ENCODE results near the gene XDH. TPM values are rescaled to one million over a fixed set of nuclear protein-coding genes. Genes with fewer than 3 reads are reported as not detected.

Gene XDH
- polyA plus RNA-seq, 1 donor, result 138 TPM

- Histone ChIP-seq H3K27ac (ENCODE audit: low read length) (no peak overlapping the region), H3K9me3 (ENCODE audit: control insufficient read depth, low read depth, low read length) (no peaks in the 10 kb centered on the region), H3K27me3 (ENCODE audit: control insufficient read depth, insufficient read depth, low read length) (no peaks in the 10 kb centered on the region), H3K4me1 (ENCODE audit: control insufficient read depth, insufficient read depth, low read length) (peaks cover 4% of the 10 kb centered on the region), H3K36me3 (ENCODE audit: control insufficient read depth, insufficient read depth, low read length) (peaks cover 59% of the 10 kb centered on the region), H3K4me3 (ENCODE audit: low read length) (no peak overlapping the region)
- DNase-seq, result no peak
- WGBS (ENCODE audit: insufficient coverage, low lambda C conversion rate), result 100% methylated on average over 4 of the region's 7 CpGs
Measured at GRCh38 chr2:31386172-31386571, 28.4 kb downstream of the XDH start.

- H3K9me3 ChIP-seq (ENCODE audit: control insufficient read depth, low read depth, low read length), result no peaks in the 10 kb centered on the region
- WGBS (ENCODE audit: insufficient coverage, low lambda C conversion rate), result no CpG with 5 or more reads among the region's 3 CpGs
- peaks cover 71% of the 10 kb centered on the region for H3K36me3 ChIP-seq (ENCODE audit: control insufficient read depth, insufficient read depth, low read length)
- DNase-seq, result no peak
- H3K4me3 ChIP-seq (ENCODE audit: low read length), result no peak overlapping the region
- H3K4me1 ChIP-seq (ENCODE audit: control insufficient read depth, insufficient read depth, low read length), result peaks cover 4% of the 10 kb centered on the region
- H3K27ac ChIP-seq (ENCODE audit: low read length), result no peak overlapping the region
- H3K27me3 ChIP-seq (ENCODE audit: control insufficient read depth, insufficient read depth, low read length), result no peaks in the 10 kb centered on the region
Measured at GRCh38 chr2:31384771-31385276, 29.7 kb downstream of the XDH start.

GRCh38 chr2:31384351-31384750, 30.2 kb downstream of the XDH start:
- H3K27ac ChIP-seq (ENCODE audit: low read length), result no peak overlapping the region
- no peak for DNase-seq
- no peak overlapping the region for H3K4me3 ChIP-seq (ENCODE audit: low read length)
- H3K27me3 ChIP-seq (ENCODE audit: control insufficient read depth, insufficient read depth, low read length), result no peaks in the 10 kb centered on the region
- peaks cover 76% of the 10 kb centered on the region for H3K36me3 ChIP-seq (ENCODE audit: control insufficient read depth, insufficient read depth, low read length)
- H3K9me3 ChIP-seq (ENCODE audit: control insufficient read depth, low read depth, low read length), result no peaks in the 10 kb centered on the region
- peaks cover 4% of the 10 kb centered on the region for H3K4me1 ChIP-seq (ENCODE audit: control insufficient read depth, insufficient read depth, low read length)
- 81% methylated on average over 2 of the region's 3 CpGs for WGBS (ENCODE audit: insufficient coverage, low lambda C conversion rate)

GRCh38 chr2:31383471-31384153, 30.9 kb downstream of the XDH start:
- no peak for DNase-seq
- Histone ChIP-seq H3K27me3 (ENCODE audit: control insufficient read depth, insufficient read depth, low read length) (no peaks in the 10 kb centered on the region), H3K4me3 (ENCODE audit: low read length) (no peak overlapping the region), H3K27ac (ENCODE audit: low read length) (no peak overlapping the region), H3K36me3 (ENCODE audit: control insufficient read depth, insufficient read depth, low read length) (peaks cover 78% of the 10 kb centered on the region), H3K4me1 (ENCODE audit: control insufficient read depth, insufficient read depth, low read length) (peaks cover 9% of the 10 kb centered on the region), H3K9me3 (ENCODE audit: control insufficient read depth, low read depth, low read length) (no peaks in the 10 kb centered on the region)
- WGBS (ENCODE audit: insufficient coverage, low lambda C conversion rate), result no CpG with 5 or more reads among the region's 6 CpGs

- Histone ChIP-seq H3K36me3 (ENCODE audit: control insufficient read depth, insufficient read depth, low read length) (peaks cover 71% of the 10 kb centered on the region), H3K27ac (ENCODE audit: low read length) (no peak overlapping the region), H3K4me3 (ENCODE audit: low read length) (no peak overlapping the region), H3K9me3 (ENCODE audit: control insufficient read depth, low read depth, low read length) (no peaks in the 10 kb centered on the region), H3K4me1 (ENCODE audit: control insufficient read depth, insufficient read depth, low read length) (peaks cover 12% of the 10 kb centered on the region), H3K27me3 (ENCODE audit: control insufficient read depth, insufficient read depth, low read length) (no peaks in the 10 kb centered on the region)
- WGBS (ENCODE audit: insufficient coverage, low lambda C conversion rate), result no CpG with 5 or more reads among the region's 8 CpGs
- no peak for DNase-seq
Measured at GRCh38 chr2:31382452-31383120, 32.0 kb downstream of the XDH start.

GRCh38 chr2:31381601-31382000, 32.9 kb downstream of the XDH start:
- Histone ChIP-seq H3K9me3 (ENCODE audit: control insufficient read depth, low read depth, low read length) (no peaks in the 10 kb centered on the region), H3K4me1 (ENCODE audit: control insufficient read depth, insufficient read depth, low read length) (peaks cover 12% of the 10 kb centered on the region), H3K27ac (ENCODE audit: low read length) (no peak overlapping the region), H3K36me3 (ENCODE audit: control insufficient read depth, insufficient read depth, low read length) (peaks cover 76% of the 10 kb centered on the region), H3K27me3 (ENCODE audit: control insufficient read depth, insufficient read depth, low read length) (no peaks in the 10 kb centered on the region), H3K4me3 (ENCODE audit: low read length) (no peak overlapping the region)
- no CpG with 5 or more reads among the region's 6 CpGs for WGBS (ENCODE audit: insufficient coverage, low lambda C conversion rate)
- DNase-seq, result no peak

GRCh38 chr2:31380243-31380642, 34.3 kb downstream of the XDH start:
- WGBS (ENCODE audit: insufficient coverage, low lambda C conversion rate), result no CpG with 5 or more reads among the region's 3 CpGs
- Histone ChIP-seq H3K36me3 (ENCODE audit: control insufficient read depth, insufficient read depth, low read length) (peaks cover 73% of the 10 kb centered on the region), H3K27ac (ENCODE audit: low read length) (no peak overlapping the region), H3K9me3 (ENCODE audit: control insufficient read depth, low read depth, low read length) (no peaks in the 10 kb centered on the region), H3K4me1 (ENCODE audit: control insufficient read depth, insufficient read depth, low read length) (peaks cover 12% of the 10 kb centered on the region), H3K4me3 (ENCODE audit: low read length) (no peak overlapping the region), H3K27me3 (ENCODE audit: control insufficient read depth, insufficient read depth, low read length) (no peaks in the 10 kb centered on the region)
- DNase-seq, result no peak

- Histone ChIP-seq H3K36me3 (ENCODE audit: control insufficient read depth, insufficient read depth, low read length) (peaks cover 75% of the 10 kb centered on the region), H3K27ac (ENCODE audit: low read length) (no peak overlapping the region), H3K27me3 (ENCODE audit: control insufficient read depth, insufficient read depth, low read length) (no peaks in the 10 kb centered on the region), H3K9me3 (ENCODE audit: control insufficient read depth, low read depth, low read length) (no peaks in the 10 kb centered on the region), H3K4me3 (ENCODE audit: low read length) (no peak overlapping the region), H3K4me1 (ENCODE audit: control insufficient read depth, insufficient read depth, low read length) (peaks cover 12% of the 10 kb centered on the region)
- DNase-seq, result no peak
- no CpG with 5 or more reads among the region's 1 CpG for WGBS (ENCODE audit: insufficient coverage, low lambda C conversion rate)
Measured at GRCh38 chr2:31379747-31380146, 34.8 kb downstream of the XDH start.

- Histone ChIP-seq H3K9me3 (ENCODE audit: control insufficient read depth, low read depth, low read length) (no peaks in the 10 kb centered on the region), H3K27me3 (ENCODE audit: control insufficient read depth, insufficient read depth, low read length) (no peaks in the 10 kb centered on the region), H3K36me3 (ENCODE audit: control insufficient read depth, insufficient read depth, low read length) (peaks cover 74% of the 10 kb centered on the region), H3K4me3 (ENCODE audit: low read length) (no peak overlapping the region), H3K4me1 (ENCODE audit: control insufficient read depth, insufficient read depth, low read length) (peaks cover 12% of the 10 kb centered on the region), H3K27ac (ENCODE audit: low read length) (peak overlapping the region; percentile 68)
- WGBS (ENCODE audit: insufficient coverage, low lambda C conversion rate), result no CpG with 5 or more reads among the region's 6 CpGs
- DNase-seq, result no peak
Measured at GRCh38 chr2:31378791-31379501, 35.6 kb downstream of the XDH start.

GRCh38 chr2:31378389-31378788, 36.2 kb downstream of the XDH start:
- no peak overlapping the region for H3K4me3 ChIP-seq (ENCODE audit: low read length)
- H3K36me3 ChIP-seq (ENCODE audit: control insufficient read depth, insufficient read depth, low read length), result peaks cover 74% of the 10 kb centered on the region
- peaks cover 12% of the 10 kb centered on the region for H3K4me1 ChIP-seq (ENCODE audit: control insufficient read depth, insufficient read depth, low read length)
- no CpG with 5 or more reads among the region's 3 CpGs for WGBS (ENCODE audit: insufficient coverage, low lambda C conversion rate)
- H3K9me3 ChIP-seq (ENCODE audit: control insufficient read depth, low read depth, low read length), result no peaks in the 10 kb centered on the region
- DNase-seq, result peak; percentile 75 to 87
- peak overlapping the region; percentile 68 for H3K27ac ChIP-seq (ENCODE audit: low read length)
- H3K27me3 ChIP-seq (ENCODE audit: control insufficient read depth, insufficient read depth, low read length), result no peaks in the 10 kb centered on the region

Data from large intestine (tissue), 3 donors.